Kidney glomerular epithelial cell (primary cell): ENCODE measurements around the gene NAV2.
"Not testable (repeated sequence)": the region's sequence is repeated elsewhere in the genome, so short reads cannot be mapped to it uniquely, and the experiment has no call there.

Experiments
- DNase-seq: peaks from one replicate; lab custom pipeline; 2025; lab: John Stamatoyannopoulos, UW

The NAV2 gene

DNA sequence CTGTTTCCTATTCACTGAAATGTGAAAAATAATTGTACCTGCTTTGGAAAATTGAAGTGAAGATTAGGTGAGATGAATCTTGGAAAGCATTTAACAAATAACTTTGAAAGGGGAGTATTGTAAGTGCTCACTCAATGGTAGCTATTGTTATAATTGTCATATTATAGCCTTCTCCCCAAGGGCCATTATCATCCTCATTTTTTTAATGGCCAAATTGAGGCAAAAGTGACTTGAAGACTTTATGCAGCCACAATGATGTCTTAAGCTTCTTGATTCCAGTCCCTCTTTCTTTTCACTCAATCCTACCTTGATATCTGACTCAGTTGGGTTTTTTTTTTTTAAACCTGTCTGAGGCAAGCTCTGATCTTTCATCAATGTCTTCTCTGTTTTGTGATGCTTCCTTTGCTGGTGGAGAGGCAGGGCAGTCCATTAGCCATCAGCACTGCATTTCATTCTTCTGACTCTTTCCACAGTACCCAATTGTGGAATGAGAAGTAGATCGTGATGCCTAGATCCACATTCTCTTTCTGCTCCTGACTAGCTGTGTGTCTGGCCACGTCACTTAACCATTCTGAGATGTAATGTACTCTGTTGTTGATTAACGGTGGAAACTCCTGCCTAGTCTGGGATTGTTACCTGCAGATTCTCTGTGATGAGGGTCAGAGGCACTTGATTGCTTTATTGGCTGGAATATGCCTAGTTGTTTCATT is 346.3 kb downstream of the NAV2 start:
- no peak for DNase-seq

DNA sequence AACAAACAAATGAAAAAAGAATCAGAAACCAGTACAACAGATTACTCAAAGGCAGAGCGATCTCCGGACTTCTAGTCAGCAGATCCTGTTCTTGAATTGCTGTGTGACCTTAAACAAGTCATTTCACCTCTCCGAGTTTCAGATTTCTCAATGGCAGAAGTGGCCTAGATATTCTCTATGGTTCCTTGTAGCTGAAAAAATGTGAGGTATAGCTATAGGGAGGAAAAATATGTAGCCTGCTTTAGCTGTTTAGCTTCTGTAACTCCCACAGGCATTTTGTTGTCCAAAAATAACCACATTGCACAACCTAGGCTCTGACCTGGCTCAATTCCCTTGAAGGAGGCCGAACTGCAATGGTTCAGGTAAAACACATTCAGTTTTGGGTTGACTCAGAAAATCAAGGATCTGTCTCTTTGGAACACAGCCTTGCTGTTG is 347.0 kb downstream of the NAV2 start:
- no peak for DNase-seq

DNA sequence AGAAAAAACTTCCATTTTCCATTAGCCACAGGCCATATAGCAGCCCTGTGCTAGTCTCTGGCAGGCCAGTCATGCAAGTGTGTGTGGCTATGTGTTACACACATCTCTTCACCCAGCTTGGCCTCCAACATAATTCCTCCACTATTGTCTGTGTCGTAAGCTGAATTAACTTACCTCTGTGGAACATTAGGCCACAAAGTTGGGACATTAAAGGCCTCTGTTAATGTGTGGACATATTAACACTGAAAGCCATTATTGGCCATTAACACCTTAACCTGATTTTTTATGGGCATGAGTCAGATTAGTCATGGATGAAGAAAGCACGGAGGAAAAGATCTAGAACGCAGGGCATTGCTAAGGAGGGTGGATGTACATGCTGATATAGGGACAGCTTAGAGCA is 347.5 kb downstream of the NAV2 start:
- peak; percentile 12 for DNase-seq

DNA sequence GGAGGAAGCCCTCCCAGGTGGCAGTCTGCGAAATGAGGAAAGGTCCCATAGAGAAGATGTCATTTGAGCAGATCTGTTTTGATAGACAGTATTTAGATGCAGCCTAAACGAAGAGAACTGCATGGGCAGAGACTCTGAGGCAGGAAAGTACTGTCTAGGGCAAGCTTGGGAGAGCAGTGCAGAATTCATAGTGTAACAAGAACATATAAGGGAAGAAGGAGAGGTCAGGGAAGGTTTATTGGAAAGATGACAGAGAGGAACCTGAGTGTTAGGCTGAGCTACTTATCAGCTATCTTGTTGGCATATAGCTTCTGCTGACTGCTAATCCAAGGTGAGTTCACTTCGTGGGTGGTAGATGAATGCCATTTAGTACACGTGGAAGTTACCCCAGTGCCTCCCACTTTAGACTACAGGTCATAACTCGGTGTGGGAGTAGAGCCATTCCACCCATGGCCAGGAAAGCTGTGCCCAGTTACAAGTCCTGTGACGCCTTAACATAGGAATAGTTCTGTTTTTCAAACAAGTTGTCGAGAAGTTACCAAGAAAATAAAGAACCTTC is 348.1 kb downstream of the NAV2 start:
- no peak for DNase-seq

DNA sequence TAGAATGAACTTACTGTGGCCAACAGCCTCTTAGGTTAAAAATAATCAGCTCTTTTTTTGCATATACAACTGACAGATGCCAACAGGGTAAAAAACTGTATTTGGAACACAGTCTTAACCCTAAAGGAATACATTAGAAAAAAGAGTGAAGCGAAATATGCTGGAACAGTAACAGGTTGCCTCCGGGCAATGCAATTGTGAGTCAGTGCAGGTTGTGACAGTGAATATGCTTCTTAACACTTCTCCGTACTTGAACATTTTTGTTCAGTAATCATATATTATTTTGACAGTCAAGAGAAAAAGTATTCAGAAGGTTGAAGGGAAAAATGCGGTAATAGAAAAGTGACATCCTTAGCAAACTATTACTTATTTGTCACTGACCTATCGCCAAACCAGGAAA is 349.1 kb downstream of the NAV2 start:
- DNase-seq, result no peak

DNA sequence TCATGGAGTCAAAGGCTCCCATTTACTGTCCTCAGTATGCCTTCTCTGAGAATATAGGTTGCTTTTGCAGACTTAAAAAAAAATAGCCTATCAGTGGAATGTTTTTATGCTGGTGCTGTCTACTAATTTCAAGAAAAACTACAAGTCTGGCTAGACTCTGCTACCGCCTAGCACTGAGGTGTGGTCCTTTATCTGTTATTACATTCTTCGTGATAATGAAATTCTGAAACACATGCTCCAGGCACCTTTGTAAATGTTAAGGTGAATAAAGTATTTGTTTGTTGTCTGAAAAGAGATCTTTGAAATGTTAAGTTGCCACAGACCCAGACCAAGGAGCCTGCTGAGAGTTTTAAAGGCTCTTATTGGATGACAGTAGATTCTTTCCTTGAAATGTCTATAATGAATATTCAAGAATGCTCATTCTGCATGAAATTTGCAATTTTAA is 352.3 kb downstream of the NAV2 start:
- DNase-seq, result no peak

DNA sequence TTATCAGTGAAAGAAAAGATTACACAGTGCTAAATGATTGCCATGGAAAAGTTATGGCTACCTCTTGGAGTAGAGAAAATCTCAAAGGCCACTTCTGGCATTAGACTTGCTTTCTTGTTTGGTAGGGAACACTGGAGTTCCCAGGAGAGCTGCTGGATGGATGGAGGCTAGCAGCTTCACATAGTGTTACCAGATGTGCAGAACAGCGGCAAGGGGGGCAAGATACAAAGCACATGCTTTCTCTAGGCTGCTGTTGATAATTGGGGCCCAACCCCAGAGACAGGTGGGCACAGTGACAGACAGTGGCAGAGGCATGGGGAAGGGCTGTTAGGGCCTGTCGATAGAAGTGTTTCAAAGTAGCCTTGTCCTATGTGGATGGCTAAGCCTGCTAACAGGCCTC is 352.8 kb downstream of the NAV2 start:
- DNase-seq, result no peak

DNA sequence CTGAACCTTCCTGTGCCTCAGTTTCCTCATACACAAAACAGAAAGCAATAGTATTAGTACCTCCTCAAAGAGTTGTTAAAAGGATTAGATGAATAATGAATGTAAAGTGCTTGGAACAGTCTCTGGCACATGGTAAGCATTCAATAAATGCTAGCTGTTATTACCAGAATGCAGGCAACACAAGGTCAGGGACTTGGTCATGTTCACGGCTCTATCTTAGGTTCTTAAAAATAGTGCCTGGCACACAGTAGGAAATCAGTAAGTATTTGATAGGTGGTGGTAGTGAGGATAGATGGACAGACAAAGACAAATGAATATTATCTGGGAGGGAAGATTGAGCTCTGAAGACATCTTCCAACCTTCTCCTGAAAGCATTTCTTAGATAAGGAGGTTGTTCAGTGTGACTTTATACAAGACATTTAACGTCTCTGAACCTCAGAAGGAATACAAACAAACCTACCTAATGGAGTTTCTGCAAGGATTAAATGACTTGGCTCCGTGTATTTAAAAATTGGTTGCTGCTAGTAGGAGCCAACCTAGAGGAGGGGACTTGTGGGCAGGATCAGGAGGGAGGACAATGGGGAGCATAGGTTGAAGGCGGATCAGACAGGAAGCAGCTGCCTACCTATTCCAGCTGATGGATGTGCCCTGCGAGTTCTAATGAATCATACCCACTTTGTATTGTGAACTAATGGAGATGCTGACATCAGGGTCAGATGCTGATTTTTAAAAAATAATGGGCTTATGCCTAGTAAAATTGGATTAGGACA is 353.6 kb downstream of the NAV2 start:
- DNase-seq, result no peak

DNA sequence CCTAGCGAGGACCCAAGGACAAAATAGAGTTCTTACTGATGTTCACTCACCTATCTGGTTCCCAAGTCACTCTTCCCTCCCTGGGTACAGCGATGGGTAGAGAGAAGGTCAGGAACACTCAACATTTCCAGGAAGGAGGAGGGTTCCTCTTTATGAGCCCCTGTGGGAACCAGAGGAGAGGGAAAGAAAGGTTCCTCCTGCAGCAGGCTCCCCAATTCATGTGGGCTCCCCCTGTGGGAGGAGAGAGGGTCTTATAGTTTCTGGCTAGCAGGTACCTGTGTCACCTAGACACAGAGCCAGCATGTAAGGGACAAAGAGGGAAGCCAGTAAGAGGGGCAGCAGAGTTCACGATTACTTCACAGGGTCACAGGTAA is 354.1 kb downstream of the NAV2 start:
- no peak for DNase-seq

DNA sequence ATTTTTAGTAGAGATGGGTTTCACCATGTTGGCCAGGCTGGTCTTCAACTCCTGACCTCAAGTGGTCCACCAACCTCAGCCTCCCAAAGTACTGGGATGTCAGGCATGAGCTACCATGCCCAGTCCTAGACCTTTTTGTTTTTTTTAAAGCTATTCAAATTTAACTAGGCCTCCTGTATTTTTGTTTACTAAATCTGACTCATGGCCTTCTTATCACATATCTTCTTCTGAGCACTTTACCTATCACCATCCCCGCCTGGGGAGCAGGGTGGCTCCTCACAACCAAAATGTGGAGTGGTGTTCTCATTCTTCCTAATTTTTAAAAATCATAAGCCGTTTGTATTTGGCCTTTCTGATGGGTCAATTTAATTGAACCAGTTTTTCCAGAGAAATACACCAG is 355.0 kb downstream of the NAV2 start:
- no peak for DNase-seq

DNA sequence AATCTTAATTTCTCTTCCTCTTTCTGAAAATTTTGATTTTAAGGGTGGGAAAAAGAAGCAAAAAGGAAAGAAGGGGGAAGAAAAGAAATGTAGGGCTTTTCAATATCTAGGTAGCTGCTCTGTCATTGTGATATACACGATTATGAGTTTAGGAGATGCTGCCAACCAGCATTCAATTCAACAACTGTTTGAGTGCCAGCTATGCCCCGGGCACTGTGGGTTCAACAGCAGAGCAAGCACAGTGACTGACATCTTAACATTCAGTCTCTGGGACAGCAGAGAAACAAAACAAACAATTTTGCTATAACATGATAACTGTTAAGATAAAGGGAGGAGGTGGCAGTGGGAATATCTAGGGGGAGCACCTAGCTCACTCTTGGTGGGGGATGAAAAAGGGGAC is 356.1 kb downstream of the NAV2 start:
- DNase-seq, result no peak

DNA sequence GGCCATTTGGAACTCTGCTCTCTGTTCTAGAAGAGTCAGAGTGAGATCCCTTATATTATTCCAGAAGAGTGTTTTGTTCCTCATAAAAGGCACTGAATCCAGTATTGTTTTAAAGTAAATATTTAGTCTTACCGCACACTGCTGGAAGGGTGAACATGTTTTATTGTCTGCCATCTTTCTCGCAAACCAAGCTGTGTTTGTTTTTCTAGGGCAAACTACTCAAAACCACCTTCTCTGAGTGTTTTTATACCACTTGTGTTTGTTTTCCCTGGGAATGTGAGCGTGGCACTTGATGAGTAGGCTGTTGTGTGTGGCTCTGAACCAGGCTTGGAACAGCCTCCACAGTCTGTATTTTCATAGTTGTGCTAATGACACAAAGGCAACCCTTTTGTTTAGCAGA is 357.8 kb downstream of the NAV2 start:
- no peak for DNase-seq

DNA sequence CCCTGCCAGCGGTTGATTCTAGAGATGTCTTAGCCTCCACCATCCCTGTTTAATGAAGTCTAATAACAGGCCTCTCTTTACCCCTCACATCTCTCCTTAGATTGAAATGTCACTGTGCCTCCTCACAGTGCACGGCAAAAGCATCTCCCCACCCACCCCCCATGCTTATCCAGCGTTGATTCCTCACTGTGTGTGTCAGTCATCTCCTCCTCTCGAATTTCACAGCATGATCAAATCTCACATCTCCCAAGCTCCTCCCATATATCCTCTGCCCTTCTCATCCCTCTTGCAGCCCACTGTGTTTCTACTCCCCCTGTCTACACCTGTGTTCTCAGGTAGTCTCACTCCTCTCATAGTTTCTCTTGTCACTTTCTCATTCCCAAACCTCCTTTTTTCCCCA is 363.0 kb downstream of the NAV2 start:
- DNase-seq, result no peak

DNA sequence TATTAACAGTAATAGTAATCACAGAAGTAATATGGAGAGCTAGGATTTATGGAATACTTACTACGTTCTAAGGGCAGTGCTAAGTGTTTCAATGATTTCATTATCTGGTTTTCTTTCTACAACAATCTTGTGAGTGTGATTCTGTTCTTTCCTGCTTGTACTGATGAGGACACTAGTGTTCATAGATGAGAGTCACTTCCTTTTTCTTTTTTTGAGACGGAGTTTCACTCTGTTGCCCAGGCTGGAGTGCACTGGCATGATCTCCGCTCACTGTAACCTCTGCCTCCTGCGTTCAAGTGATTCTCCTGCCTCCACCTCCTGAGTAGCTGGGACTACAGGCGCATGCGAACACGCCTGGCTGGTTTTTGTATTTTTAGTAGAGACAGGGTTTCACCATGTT is 366.2 kb downstream of the NAV2 start:
- no peak for DNase-seq

DNA sequence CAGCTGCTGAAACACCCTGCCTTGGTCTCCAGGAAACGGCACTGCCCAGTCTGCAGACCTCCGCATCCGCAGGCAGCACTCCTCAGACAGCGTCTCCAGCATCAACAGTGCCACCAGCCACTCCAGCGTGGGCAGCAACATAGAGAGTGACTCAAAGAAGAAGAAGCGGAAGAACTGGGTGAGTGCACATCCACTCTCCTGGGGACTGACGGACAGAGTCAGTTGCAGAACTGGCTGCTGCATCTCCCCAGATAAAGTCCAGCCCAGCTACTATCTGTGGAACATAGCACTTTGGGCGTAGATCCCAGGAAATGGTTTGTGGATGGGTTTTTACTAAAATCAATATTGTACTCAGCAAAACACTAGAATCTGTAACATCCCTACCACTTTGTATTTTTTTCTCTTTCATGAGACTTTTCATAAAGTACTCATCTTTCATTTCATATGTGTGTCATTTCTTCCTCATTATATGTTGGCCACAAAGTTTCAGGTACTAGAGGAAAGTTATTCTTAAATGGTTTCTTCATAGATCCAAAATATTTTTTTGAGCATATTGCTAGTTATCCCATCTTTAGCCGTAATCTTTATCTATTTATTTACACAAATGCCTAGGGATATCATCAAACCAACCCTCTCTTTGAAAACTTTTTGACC is 367.5 kb downstream of the NAV2 start:
- no peak for DNase-seq

DNA sequence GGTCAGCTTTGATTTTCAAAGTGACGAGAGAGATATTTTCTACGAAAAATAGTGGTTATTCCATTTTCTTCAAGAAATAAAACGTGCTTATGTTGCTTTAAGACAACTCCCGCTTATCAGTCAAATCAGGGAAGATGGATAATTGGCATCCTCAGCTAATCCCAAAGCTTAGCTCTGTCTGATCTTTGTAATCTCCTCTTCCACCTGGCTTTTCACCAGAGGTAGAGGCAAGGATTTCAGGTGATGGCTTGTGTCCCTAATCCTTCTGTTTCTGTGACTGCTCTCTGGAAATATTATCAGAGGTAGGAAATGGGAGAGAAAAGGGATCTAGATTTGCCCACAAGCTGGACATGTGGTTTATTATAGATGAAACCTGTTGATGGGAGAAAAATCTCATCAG is 368.7 kb downstream of the NAV2 start:
- no peak for DNase-seq

DNA sequence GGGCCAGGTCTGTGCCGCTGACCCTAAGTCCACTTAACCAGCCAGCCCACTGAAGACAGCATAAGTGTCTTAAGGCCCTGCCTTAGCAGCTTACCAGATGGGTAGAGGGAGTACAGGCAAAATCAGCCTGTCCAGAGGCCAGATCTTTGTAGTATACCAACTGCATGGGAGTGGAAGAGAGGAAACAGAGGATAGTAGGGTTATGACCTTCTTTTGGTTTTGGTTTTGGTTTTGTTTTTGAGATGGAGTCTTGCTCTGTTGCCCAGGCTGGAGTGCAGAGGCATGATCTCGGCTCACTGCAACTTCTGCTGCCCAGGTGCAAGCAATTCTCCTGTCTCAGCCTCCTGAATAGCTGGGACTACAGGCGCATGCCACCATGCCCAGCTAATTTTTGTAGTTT is 371.2 kb downstream of the NAV2 start:
- not testable (repeated sequence) for DNase-seq

DNA sequence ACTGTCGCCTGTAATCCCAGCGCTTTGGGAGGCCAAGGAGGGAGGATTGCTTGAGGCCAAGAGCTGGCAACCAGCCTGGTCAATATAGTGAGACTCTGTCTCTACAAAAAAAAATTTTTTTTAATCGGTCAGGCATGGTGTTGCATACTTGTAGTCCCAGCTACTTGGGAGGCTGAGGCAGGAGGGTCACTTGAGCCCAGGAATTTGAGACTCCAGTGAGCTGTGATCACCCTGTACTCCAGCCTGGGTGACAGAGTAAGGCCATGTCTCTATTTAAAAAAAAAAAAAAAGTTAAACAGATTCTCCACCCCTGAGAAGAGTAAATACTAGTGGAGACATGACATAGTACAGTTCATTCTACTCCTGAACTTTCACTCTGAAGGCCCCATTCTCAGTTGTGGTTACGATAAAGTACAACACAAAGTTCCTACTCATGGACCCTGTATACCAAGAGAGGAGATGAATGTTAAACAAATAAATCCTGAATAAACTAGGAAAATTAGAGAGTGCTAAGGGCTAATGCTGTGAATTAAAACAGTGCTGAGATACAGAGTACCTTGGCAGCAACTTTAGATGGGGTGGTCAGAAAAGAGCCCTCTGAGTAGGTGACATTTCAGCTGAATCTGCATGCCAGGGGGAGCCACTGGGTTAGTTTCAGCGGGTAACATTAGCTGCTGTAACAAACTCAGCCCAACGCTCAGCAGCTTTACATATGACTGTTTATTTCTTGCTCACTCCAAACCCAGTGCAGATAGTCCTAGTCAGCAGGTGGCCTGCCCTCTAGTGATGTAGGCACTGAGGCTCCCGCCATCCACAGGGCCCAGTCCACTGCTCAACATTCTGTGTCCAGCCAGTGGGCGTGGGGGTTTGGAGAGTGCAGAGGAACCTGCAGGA is 372.5 kb downstream of the NAV2 start:
- DNase-seq, result no peak

DNA sequence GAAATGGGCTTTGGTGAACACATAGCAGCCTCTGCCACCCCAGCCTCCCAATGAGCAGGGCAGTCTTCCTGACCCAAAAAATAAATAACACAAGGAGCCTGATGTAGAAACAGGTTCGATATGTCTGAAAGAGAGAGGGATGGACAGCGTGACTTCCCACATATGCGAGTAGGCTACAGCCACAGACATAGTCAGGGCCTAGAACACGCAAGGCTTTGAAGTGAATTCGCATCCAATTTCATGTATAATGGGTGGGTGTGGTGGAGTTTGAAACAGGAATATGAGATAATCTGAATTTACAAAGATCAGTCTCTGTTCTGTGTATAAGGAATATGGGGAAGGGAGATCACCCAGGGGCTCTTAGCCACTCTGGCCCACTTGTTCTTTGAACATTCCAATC is 373.3 kb downstream of the NAV2 start:
- DNase-seq, result no peak

DNA sequence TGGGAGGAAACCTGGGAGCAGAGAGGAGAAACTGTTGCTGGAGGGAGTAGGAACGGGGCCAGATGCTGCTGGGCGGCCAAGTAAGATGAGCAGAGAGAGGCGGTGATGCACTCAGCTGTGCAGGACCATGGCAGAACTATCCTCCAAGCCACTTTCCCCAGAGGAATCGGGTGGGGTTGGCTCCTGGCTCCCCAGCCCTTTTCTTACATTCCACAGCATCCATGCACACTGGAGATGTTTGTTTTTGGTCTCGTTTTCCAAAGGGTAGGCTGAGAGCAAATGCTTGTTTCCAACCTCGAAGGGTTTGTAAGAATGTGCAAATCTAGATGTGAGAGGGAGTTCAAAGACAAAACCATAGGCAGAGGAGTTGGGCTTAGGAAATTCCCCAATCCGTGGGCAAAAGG is 374.5 kb downstream of the NAV2 start:
- peak; percentile 62 for DNase-seq

DNA sequence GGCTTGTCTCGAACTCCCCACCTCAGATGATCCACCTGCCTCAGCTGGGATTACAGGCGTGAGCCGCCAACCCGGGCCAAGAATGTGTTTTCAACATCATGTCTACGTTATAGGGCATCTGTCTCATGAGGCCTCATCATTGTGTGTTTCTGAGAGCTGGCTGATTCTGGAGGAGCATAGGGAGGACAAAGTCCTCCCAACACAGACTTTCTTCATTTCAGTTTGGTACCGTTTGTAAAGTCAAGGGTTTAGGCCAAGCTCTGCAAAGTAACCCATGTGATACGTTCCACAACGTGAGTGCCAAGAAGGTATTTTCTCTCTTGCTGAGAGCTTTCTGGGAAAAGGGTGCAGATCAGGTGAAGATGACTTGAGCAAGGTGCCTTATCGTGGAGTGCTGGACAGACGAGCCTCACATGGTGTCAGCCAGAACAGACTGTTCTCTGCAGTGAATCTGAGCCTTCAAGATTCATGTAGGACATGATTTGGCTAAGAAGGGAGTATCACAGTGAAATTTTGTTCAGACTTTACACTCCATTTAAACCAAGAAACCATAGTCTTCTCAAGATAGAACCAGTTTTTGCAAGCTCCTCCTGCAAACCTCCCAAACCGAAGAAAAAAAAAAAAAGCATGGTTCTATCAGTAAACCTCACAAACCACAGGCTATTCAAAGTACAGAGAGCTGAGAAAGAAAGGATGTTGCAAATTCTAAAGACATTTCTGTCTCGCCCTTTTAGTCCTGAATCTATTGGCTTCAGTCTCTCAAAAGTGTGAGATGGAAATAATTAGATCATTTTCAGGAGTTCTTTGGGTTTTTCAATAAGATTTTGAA is 376.0 kb downstream of the NAV2 start:
- no peak for DNase-seq
